Measurements from ENCODE around the gene NPTXR. TPM values are rescaled to one million over a fixed set of nuclear protein-coding genes. Genes with fewer than 3 reads are reported as not detected.

Gene NPTXR
- total RNA-seq, 1 donor from 2014 or later: 0.13 TPM

GRCh38 chr22:38841635-38842034, 2.2 kb downstream of the NPTXR start:
- Mint-ChIP-seq H3K4me3 (no peak overlapping the region), H3K4me1 (peaks cover 13% of the 10 kb centered on the region), H3K27me3 (peaks cover 55% of the 10 kb centered on the region), H3K9me3 (no peaks in the 10 kb centered on the region), H3K36me3 (ENCODE audit: low read depth) (no peaks in the 10 kb centered on the region), H3K27ac (no peak overlapping the region)
- ChIA-PET CTCF (interaction anchor here (0.6 kb wide), 1 partner anchor 162 kb away, joined by 3 read pairs; no protein-coding TSS in a partner anchor), POLR2A (interaction anchor here (0.6 kb wide), 1 partner anchor 73 kb away, joined by 3 read pairs; no protein-coding TSS in a partner anchor)
- no peak for TF ChIP-seq CTCF (IDR thresholded peaks at IDR 0.05)
- intact Hi-C loops (cut with micrococcal nuclease): loop anchor here (2.0 to 5.0 kb wide), 3 partner anchors 49 to 109 kb away; partner anchors contain the start of genes DNAL4 and SUN2
- ATAC-seq (ENCODE audit: low read depth) (no peak), DNase-seq (no peak)

GRCh38 chr22:38841211-38841610, 2.6 kb downstream of the NPTXR start:
- DNase-seq: no peak
- peaks cover 13% of the 10 kb centered on the region for H3K4me1 Mint-ChIP-seq
- ATAC-seq (ENCODE audit: low read depth): no peak
- intact Hi-C loops (cut with micrococcal nuclease): loop anchor here (5.0 kb wide), 2 partner anchors 49 to 84 kb away; partner anchors contain the start of genes DNAL4 and SUN2
- TF ChIP-seq CTCF (IDR thresholded peaks at IDR 0.05): no peak
- no peaks in the 10 kb centered on the region for H3K9me3 Mint-ChIP-seq
- H3K27me3 Mint-ChIP-seq: peaks cover 56% of the 10 kb centered on the region
- CTCF ChIA-PET: no interaction called here
- no peak overlapping the region for H3K4me3 Mint-ChIP-seq
- no peak overlapping the region for H3K27ac Mint-ChIP-seq
- POLR2A ChIA-PET: interaction anchor here (0.6 kb wide), 1 partner anchor 72 kb away, joined by 3 read pairs; no protein-coding TSS in a partner anchor
- no peaks in the 10 kb centered on the region for H3K36me3 Mint-ChIP-seq (ENCODE audit: low read depth)

- peaks cover 57% of the 10 kb centered on the region for H3K27me3 Mint-ChIP-seq
- no peak for ATAC-seq (ENCODE audit: low read depth)
- H3K4me3 Mint-ChIP-seq: no peak overlapping the region
These were observed 3.7 kb downstream of the NPTXR start for GRCh38 chr22:38840129-38840528.

DNA sequence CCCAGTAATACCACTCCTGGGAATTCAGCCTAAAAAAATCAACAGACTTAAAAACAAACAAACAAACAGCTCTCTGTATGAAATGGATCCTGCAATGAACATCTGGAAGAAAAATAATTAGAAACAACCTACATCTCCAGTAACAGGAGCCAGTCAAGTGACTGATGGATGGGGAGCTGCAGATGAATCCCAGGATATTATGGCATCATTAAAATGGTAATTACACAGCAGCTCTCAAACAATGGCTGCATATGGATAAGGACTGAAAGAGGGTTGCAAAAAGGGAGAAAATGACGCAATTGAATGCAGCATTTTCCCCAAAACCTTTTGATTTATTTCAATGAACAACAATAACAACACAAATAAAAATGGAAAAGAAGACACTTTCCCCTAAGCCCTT, 4.1 kb downstream of the NPTXR start:
- peaks cover 13% of the 10 kb centered on the region for H3K4me1 Mint-ChIP-seq
- CTCF ChIA-PET: no interaction called here
- DNase-seq (no peak), ATAC-seq (ENCODE audit: low read depth) (no peak)
- no peak for TF ChIP-seq CTCF (IDR thresholded peaks at IDR 0.05)
- POLR2A ChIA-PET: no interaction called here
- H3K27ac Mint-ChIP-seq: no peak overlapping the region
- intact Hi-C loops (cut with micrococcal nuclease): loop anchor here (5.0 kb wide), 2 partner anchors 47 to 82 kb away; partner anchors contain the start of genes DNAL4 and SUN2
- no peaks in the 10 kb centered on the region for H3K9me3 Mint-ChIP-seq
- peaks cover 56% of the 10 kb centered on the region for H3K27me3 Mint-ChIP-seq
- no peaks in the 10 kb centered on the region for H3K36me3 Mint-ChIP-seq (ENCODE audit: low read depth)
- H3K4me3 Mint-ChIP-seq: no peak overlapping the region

More at GRCh38 chr22:38840129-38840528, 3.7 kb downstream of the NPTXR start:
- CTCF ChIA-PET: no interaction called here
- no peaks in the 10 kb centered on the region for H3K9me3 Mint-ChIP-seq
- no peak for DNase-seq
- POLR2A ChIA-PET: no interaction called here
- H3K36me3 Mint-ChIP-seq (ENCODE audit: low read depth): no peaks in the 10 kb centered on the region
- H3K4me1 Mint-ChIP-seq: peaks cover 13% of the 10 kb centered on the region
- TF ChIP-seq CTCF (IDR thresholded peaks at IDR 0.05): no peak
- intact Hi-C loops (cut with micrococcal nuclease): loop anchor here (5.0 kb wide), 2 partner anchors 48 to 83 kb away; partner anchors contain the start of genes DNAL4 and SUN2
- no peak overlapping the region for H3K27ac Mint-ChIP-seq

- TF ChIP-seq CTCF (IDR thresholded peaks at IDR 0.05): no peak
- H3K36me3 Mint-ChIP-seq (ENCODE audit: low read depth): no peaks in the 10 kb centered on the region
- no peaks in the 10 kb centered on the region for H3K9me3 Mint-ChIP-seq
- intact Hi-C loops (cut with micrococcal nuclease): no loop called here
- H3K27ac Mint-ChIP-seq: no peak overlapping the region
- DNase-seq (no peak), ATAC-seq (ENCODE audit: low read depth) (no peak)
- H3K4me1 Mint-ChIP-seq: peaks cover 4% of the 10 kb centered on the region
- POLR2A ChIA-PET: no interaction called here
- CTCF ChIA-PET: no interaction called here
- H3K27me3 Mint-ChIP-seq: peaks cover 50% of the 10 kb centered on the region
- H3K4me3 Mint-ChIP-seq: no peak overlapping the region
These were observed 6.4 kb downstream of the NPTXR start for GRCh38 chr22:38837414-38837928.

All from activated B cell treated with CpG ODN at 0.5 μM for 24 hours (primary cell).